Keratinocyte (primary cell): ENCODE data around the gene MAN1A2. TPM values are rescaled to one million over a fixed set of nuclear protein-coding genes. Genes with fewer than 3 reads are reported as not detected.

Experiments used
- DNase-seq: peaks from one replicate; pipeline ENCODE4 v3.0.0-alpha.2; 2011; ENCODE audit warnings: low read depth, missing footprints, low spot score
- FAIRE-seq: peaks from 2 replicates; lab custom pipeline; 2011; peaks lifted over from hg19 to GRCh38; lab: Jason Lieb, UNC
- H2AFZ ChIP-seq: 2 replicates; pipeline ENCODE4 v1.6.0; 2012; ENCODE audit warnings: low read length, control low read depth, inconsistent platforms; ENCODE audit not compliant: control insufficient read depth
- H3K27ac ChIP-seq: 2 replicates; pipeline ENCODE4 v1.5.1; 2011; ENCODE audit warnings: low read length; ENCODE audit not compliant: control insufficient read depth, insufficient read depth
- H3K27me3 ChIP-seq: 3 replicates; pipeline ENCODE4 v1.6.0; 2011; ENCODE audit warnings: low read length; ENCODE audit not compliant: control insufficient read depth, insufficient read depth; ENCODE audit errors: extremely low read depth
- H3K36me3 ChIP-seq, 2 experiments: 2 replicates in 1 of 2; 3 replicates in 1 of 2; pipeline ENCODE4 v1.5.1; 2011; ENCODE audit warnings: low read length in 2 of 2, mild to moderate bottlenecking in 1 of 2; ENCODE audit not compliant: control insufficient read depth in 2 of 2, insufficient read depth in 2 of 2; ENCODE audit errors: extremely low read depth in 1 of 2
- H3K4me1 ChIP-seq: 3 replicates; pipeline ENCODE4 v1.5.1; 2011; ENCODE audit warnings: low read length; ENCODE audit not compliant: control insufficient read depth, insufficient read depth; ENCODE audit errors: extremely low read depth
- H3K4me2 ChIP-seq: 3 replicates; pipeline ENCODE4 v1.6.0; 2011; ENCODE audit warnings: low read depth, low read length; ENCODE audit not compliant: control insufficient read depth, insufficient read depth; ENCODE audit errors: extremely low read depth
- H3K4me3 ChIP-seq, 3 experiments: fragments of 200-600 bp in 1 of 3; sonication (generic) in 1 of 3; 2 replicates in 2 of 3; 3 replicates in 1 of 3; pipeline ENCODE4 v1.5.1; 2011 to 2016; ENCODE audit warnings: low read length in 3 of 3, mild to moderate bottlenecking in 3 of 3, control low read depth in 2 of 3, inconsistent platforms in 1 of 3, low read depth in 1 of 3, mixed read lengths in 1 of 3, mixed run types in 1 of 3, moderate library complexity in 1 of 3; ENCODE audit not compliant: control insufficient read depth in 2 of 3, insufficient read depth in 2 of 3; ENCODE audit errors: extremely low read depth in 1 of 3
- H3K79me2 ChIP-seq: 2 replicates; pipeline ENCODE4 v1.6.0; 2012; ENCODE audit warnings: low read length; ENCODE audit not compliant: control insufficient read depth, insufficient read depth
- H3K9ac ChIP-seq: 3 replicates; pipeline ENCODE4 v1.6.0; 2011; ENCODE audit warnings: low read length; ENCODE audit not compliant: control insufficient read depth, insufficient read depth; ENCODE audit errors: extremely low read depth
- H3K9me1 ChIP-seq: 3 replicates; pipeline ENCODE4 v1.6.0; 2011; ENCODE audit warnings: low read length; ENCODE audit not compliant: control insufficient read depth, insufficient read depth; ENCODE audit errors: extremely low read depth
- H3K9me3 ChIP-seq: 2 replicates; pipeline ENCODE4 v1.5.1; 2012; ENCODE audit warnings: low read depth, low read length; ENCODE audit not compliant: control insufficient read depth
- H4K20me1 ChIP-seq: 3 replicates; pipeline ENCODE4 v1.6.0; 2011; ENCODE audit warnings: low read length; ENCODE audit not compliant: control insufficient read depth, insufficient read depth; ENCODE audit errors: extremely low read depth
- EZH2 ChIP-seq: IDR thresholded peaks from one replicate; pipeline ENCODE4 v1.6.1; 2012; ENCODE audit warnings: inconsistent platforms, mild to moderate bottlenecking, low read length, moderate library complexity
- dilution Hi-C: fragments of 300-500 bp; cut with MboI; formaldehyde crosslinking; loops from one replicate; pipeline ENCODE4 v1.7.0; 2020; ENCODE audit warnings: low sequenced_read_pairs; ENCODE audit not compliant: extremely low pct_ligation_motif_present
- polyA plus RNA-seq, 5 experiments: library from polyadenylated mRNA; depleted of rRNA in 3 of 5; stranded (reverse) in 3 of 5; stranded (forward) in 1 of 5; unstranded in 1 of 5; fragments of >200 nt; gene quantifications; 1 replicate in 1 of 5; 2 replicates in 3 of 5; 3 replicates in 1 of 5; pipeline versions ENCODE4 v1.2.1 to v1.2.3, GENCODE V29; 2011 to 2012; ENCODE audit warnings: missing spikeins in 2 of 5, low read depth in 1 of 5, low replicate concordance in 1 of 5
- TF ChIP-seq, protein P1 (sequence below), 3 experiments: IDR thresholded peaks in 1 of 3; conservative IDR thresholded peaks in 1 of 3; optimal IDR thresholded peaks in 1 of 3; 2 replicates in 2 of 3; 3 replicates in 1 of 3; pipeline versions ENCODE3 to v1.5.1; 2011; ENCODE audit warnings: low read length in 3 of 3, mild to moderate bottlenecking in 3 of 3, moderate library complexity in 2 of 3, control low read depth in 1 of 3, inconsistent platforms in 1 of 3; ENCODE audit not compliant: insufficient read depth in 2 of 3; ENCODE audit errors: extremely low read depth in 1 of 3

MAN1A2 gene
- polyA plus RNA-seq, 1 donor (not counting 4 experiments of a cell fraction or from before 2014, with no cell fraction given): 19.0 TPM

DNA sequence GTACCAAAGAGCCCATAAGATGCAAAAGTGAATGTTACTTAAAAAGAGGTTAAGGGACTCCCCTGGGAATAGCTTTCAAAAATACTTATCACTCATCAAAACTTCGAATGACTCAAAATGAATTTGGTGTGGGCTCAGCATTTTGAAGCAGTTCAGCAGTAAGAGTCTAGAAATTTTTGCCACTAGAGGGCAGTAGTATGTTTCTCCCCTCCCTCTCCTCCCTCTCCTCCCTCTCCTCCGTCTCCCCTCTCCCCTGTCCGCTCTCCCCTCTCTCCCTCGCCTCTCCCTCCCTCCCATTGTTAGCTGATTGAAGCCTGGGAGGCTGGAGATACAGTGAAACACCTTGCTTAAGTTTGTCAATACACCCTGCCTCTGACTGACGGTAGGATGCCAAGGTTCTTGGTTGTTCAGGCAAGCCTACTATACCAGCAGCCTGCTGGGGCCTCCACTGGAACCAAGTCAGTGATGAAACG, 167.8 kb downstream of the MAN1A2 start:
- Histone ChIP-seq H4K20me1 (no peaks in the 10 kb centered on the region), H3K79me2 (no peaks in the 10 kb centered on the region), H3K27me3 (no peaks in the 10 kb centered on the region), H3K4me2 (peak overlapping the region; percentile 28), H3K9ac (no peak overlapping the region), H2AFZ (no peak overlapping the region), H3K27ac (no peak overlapping the region), H3K9me3 (no peaks in the 10 kb centered on the region), H3K4me1 (no peaks in the 10 kb centered on the region), H3K9me1 (no peaks in the 10 kb centered on the region), H3K4me3 (no peak overlapping the region), H3K36me3 (no peaks in the 10 kb centered on the region)
- DNase-seq (peak; percentile 13), FAIRE-seq (no peak)
- TF ChIP-seq EZH2: no peak
- TF ChIP-seq, protein P1, sequence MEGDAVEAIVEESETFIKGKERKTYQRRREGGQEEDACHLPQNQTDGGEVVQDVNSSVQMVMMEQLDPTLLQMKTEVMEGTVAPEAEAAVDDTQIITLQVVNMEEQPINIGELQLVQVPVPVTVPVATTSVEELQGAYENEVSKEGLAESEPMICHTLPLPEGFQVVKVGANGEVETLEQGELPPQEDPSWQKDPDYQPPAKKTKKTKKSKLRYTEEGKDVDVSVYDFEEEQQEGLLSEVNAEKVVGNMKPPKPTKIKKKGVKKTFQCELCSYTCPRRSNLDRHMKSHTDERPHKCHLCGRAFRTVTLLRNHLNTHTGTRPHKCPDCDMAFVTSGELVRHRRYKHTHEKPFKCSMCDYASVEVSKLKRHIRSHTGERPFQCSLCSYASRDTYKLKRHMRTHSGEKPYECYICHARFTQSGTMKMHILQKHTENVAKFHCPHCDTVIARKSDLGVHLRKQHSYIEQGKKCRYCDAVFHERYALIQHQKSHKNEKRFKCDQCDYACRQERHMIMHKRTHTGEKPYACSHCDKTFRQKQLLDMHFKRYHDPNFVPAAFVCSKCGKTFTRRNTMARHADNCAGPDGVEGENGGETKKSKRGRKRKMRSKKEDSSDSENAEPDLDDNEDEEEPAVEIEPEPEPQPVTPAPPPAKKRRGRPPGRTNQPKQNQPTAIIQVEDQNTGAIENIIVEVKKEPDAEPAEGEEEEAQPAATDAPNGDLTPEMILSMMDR (optimal IDR thresholded peaks at IDR 0.05 in 1 of 3, IDR thresholded peaks at IDR 0.05 in 1 of 3, conservative IDR thresholded peaks at IDR 0.05 in 1 of 3; ENCODE audit: extremely low read depth in 1 of 3, insufficient read depth in 2 of 3, low read length in 3 of 3): peak; percentile 67 to 73 (median 68)
- dilution Hi-C loops: no loop called here

DNA sequence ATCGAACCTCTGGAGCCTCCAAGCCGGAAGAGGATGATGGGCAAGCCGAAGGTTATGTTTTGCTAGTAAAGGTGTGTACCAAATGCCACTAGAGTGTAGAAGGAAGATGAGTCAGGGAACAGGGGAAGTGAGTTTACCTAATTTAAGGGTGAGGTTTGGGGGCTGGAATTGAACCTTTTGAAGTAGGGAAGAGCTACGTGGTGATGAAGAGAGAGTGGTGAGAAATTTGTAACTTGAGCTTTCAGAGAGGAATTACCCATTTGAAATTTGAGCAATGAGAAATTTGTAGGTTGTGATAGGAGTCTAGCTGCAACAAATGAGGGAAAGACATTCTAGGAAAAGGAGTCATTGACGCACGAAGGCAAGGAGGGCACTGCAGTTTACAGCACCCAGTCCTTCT, 168.6 kb downstream of the MAN1A2 start:
- TF ChIP-seq, protein P1 (optimal IDR thresholded peaks at IDR 0.05 in 1 of 3, IDR thresholded peaks at IDR 0.05 in 1 of 3, conservative IDR thresholded peaks at IDR 0.05 in 1 of 3; ENCODE audit: extremely low read depth in 1 of 3, insufficient read depth in 2 of 3, low read length in 3 of 3): no peak
- no peak for TF ChIP-seq EZH2
- no peaks in the 10 kb centered on the region for H4K20me1 ChIP-seq
- no peaks in the 10 kb centered on the region for H3K27me3 ChIP-seq
- no peak overlapping the region for H3K27ac ChIP-seq
- H3K4me3 ChIP-seq: no peak overlapping the region
- no peaks in the 10 kb centered on the region for H3K9me3 ChIP-seq
- H2AFZ ChIP-seq: no peak overlapping the region
- H3K4me2 ChIP-seq: no peak overlapping the region
- H3K36me3 ChIP-seq: no peaks in the 10 kb centered on the region
- DNase-seq (no peak), FAIRE-seq (no peak)
- no peaks in the 10 kb centered on the region for H3K9me1 ChIP-seq
- H3K9ac ChIP-seq: no peak overlapping the region
- no peaks in the 10 kb centered on the region for H3K79me2 ChIP-seq
- no peaks in the 10 kb centered on the region for H3K4me1 ChIP-seq
- dilution Hi-C loops: no loop called here
